SK-N-SH (cell line): ENCODE data around the gene CDKL5. TPM values are rescaled to one million over a fixed set of nuclear protein-coding genes. Genes with fewer than 3 reads are reported as not detected.

Experiments used
- CTCF ChIA-PET: fragments of 300-600, 350-600 bp; formaldehyde crosslinking; extraction: SDS; loops from one replicate; lab custom pipeline; 2021; lab: Yijun Ruan, JAX
- POLR2A ChIA-PET: fragments of 350-600 bp; sonication (Branson Sonifier 250); formaldehyde crosslinking; extraction: SDS; loops from one replicate; lab custom pipeline; 2020; ENCODE audit warnings: antibody characterized with exemption, inconsistent platforms; lab: Yijun Ruan, JAX
- DNase-seq: peaks from one replicate; pipeline ENCODE4 v3.0.0; 2012
- H2AFZ ChIP-seq: fragments of 200-600 bp; sonication (generic); 2 replicates; pipeline ENCODE4 v1.8.1; 2016; ENCODE audit warnings: antibody characterized with exemption, mild to moderate bottlenecking, low read depth
- H3F3A ChIP-seq: fragments of 200-600 bp; sonication (generic); replicated peaks from 2 replicates; pipeline ENCODE3; 2016; ENCODE audit warnings: antibody characterized with exemption, mild to moderate bottlenecking; ENCODE audit not compliant: insufficient read depth
- H3K27ac ChIP-seq, 2 experiments: fragments of 200-500 bp in 1 of 2; fragments of 200-600 bp in 1 of 2; sonication (Bioruptor generic) in 1 of 2; sonication (generic), shearing (Covaris generic) in 1 of 2; 2 replicates each; pipeline versions ENCODE4 v1.5.1 to v1.6.1; 2014 to 2016; ENCODE audit warnings: low read depth in 2 of 2, inconsistent platforms in 1 of 2, low read length in 1 of 2, mild to moderate bottlenecking in 1 of 2, mixed read lengths in 1 of 2
- H3K27me3 ChIP-seq: fragments of 200-600 bp; sonication (generic), shearing (Covaris generic); 2 replicates; pipeline ENCODE4 v1.6.1; 2016; ENCODE audit warnings: mixed run types; ENCODE audit not compliant: insufficient read depth
- H3K36me3 ChIP-seq, 2 experiments: fragments of 200-500 bp in 1 of 2; fragments of 200-600 bp in 1 of 2; sonication (Bioruptor generic) in 1 of 2; sonication (generic) in 1 of 2; replicated peaks in 1 of 2; 2 replicates each; pipeline versions ENCODE3 to v1.5.1; 2014 to 2016; ENCODE audit warnings: low read length in 1 of 2, mild to moderate bottlenecking in 1 of 2; ENCODE audit not compliant: insufficient read depth in 2 of 2, control insufficient read depth in 1 of 2
- H3K4me1 ChIP-seq, 2 experiments: fragments of 200-500 bp in 1 of 2; fragments of 200-600 bp in 1 of 2; sonication (Bioruptor generic) in 1 of 2; sonication (generic), shearing (Covaris generic) in 1 of 2; 2 replicates each; pipeline versions ENCODE4 v1.5.1 to v1.6.1; 2014 to 2016; ENCODE audit warnings: low read depth in 1 of 2, low read length in 1 of 2, mixed run types in 1 of 2; ENCODE audit not compliant: insufficient read depth in 2 of 2, control insufficient read depth in 1 of 2
- H3K4me2 ChIP-seq: fragments of 200-600 bp; sonication (generic), shearing (Covaris generic); 2 replicates; pipeline ENCODE4 v1.6.1; 2017; ENCODE audit warnings: mixed run types
- H3K4me3 ChIP-seq, 2 experiments: fragments of 200-500 bp in 1 of 2; fragments of 200-600 bp in 1 of 2; sonication (Bioruptor generic) in 1 of 2; sonication (generic), shearing (Covaris generic) in 1 of 2; 2 replicates each; pipeline versions ENCODE4 v1.5.1 to v1.8.1; 2014 to 2016; ENCODE audit warnings: low read depth in 2 of 2, inconsistent platforms in 1 of 2, low read length in 1 of 2, mild to moderate bottlenecking in 1 of 2, mixed read lengths in 1 of 2, moderate library complexity in 1 of 2
- H3K79me2 ChIP-seq: fragments of 200-600 bp; sonication (generic); 2 replicates; pipeline ENCODE4 v1.8.1; 2017; ENCODE audit warnings: mild to moderate bottlenecking; ENCODE audit not compliant: insufficient read depth
- H3K9ac ChIP-seq: fragments of 200-600 bp; sonication (generic); 2 replicates; pipeline ENCODE4 v1.6.1; 2017; ENCODE audit warnings: mixed run types
- H3K9me2 ChIP-seq: fragments of 200-600 bp; sonication (generic); 2 replicates; pipeline ENCODE4 v1.6.1; 2017; ENCODE audit warnings: mixed run types
- H3K9me3 ChIP-seq: fragments of 200-600 bp; sonication (generic); 2 replicates; pipeline ENCODE4 v1.6.1; 2017; ENCODE audit warnings: mixed run types, mild to moderate bottlenecking, moderate library complexity
- H4K20me1 ChIP-seq: fragments of 200-600 bp; sonication (generic); 2 replicates; pipeline ENCODE4 v1.6.1; 2017; ENCODE audit warnings: mild to moderate bottlenecking, mixed run types; ENCODE audit not compliant: insufficient read depth
- CHD2 ChIP-seq: fragments of 150-350 bp; IDR thresholded peaks from 2 replicates; pipeline ENCODE4 v1.6.1; 2018; ENCODE audit warnings: low read length; ENCODE audit not compliant: partially characterized antibody
- ELF1 ChIP-seq: IDR thresholded peaks from 2 replicates; pipeline ENCODE4 v1.4.0; 2012
- EZH2phosphoT487 ChIP-seq: fragments of 200-600 bp; sonication (generic); IDR thresholded peaks from 2 replicates; pipeline ENCODE4 v1.6.1; 2017; ENCODE audit warnings: low read depth, mixed run types, mild to moderate bottlenecking, antibody characterized with exemption, moderate library complexity, borderline replicate concordance
- FOSL2 ChIP-seq: IDR thresholded peaks from 2 replicates; pipeline ENCODE4 v1.4.0; 2012; ENCODE audit warnings: low read depth, mild to moderate bottlenecking, moderate library complexity, borderline replicate concordance
- FOXJ3 ChIP-seq: sonication (generic); formaldehyde crosslinking; IDR thresholded peaks from 2 replicates; pipeline ENCODE4 v1.5.1; 2020; ENCODE audit warnings: mild to moderate bottlenecking, missing genetic modification reagents
- FOXM1 ChIP-seq: IDR thresholded peaks from 2 replicates; pipeline ENCODE4 v1.4.0; 2012; ENCODE audit warnings: low read depth, mild to moderate bottlenecking
- GABPA ChIP-seq: IDR thresholded peaks from 2 replicates; pipeline ENCODE4 v1.4.0; 2012; ENCODE audit warnings: low read depth, mild to moderate bottlenecking
- GATA2 ChIP-seq: sonication (generic); formaldehyde crosslinking; IDR thresholded peaks from 2 replicates; pipeline ENCODE4 v1.5.0; 2020; ENCODE audit warnings: mild to moderate bottlenecking, missing genetic modification reagents
- JUND ChIP-seq: IDR thresholded peaks from 2 replicates; pipeline ENCODE4 v1.4.0; 2012
- MEF2A ChIP-seq: IDR thresholded peaks from 2 replicates; pipeline ENCODE4 v1.4.0; 2012; ENCODE audit warnings: low read depth, borderline replicate concordance
- NRF1 ChIP-seq: IDR thresholded peaks from 2 replicates; pipeline ENCODE4 v1.6.1; 2012; ENCODE audit warnings: low read depth, mild to moderate bottlenecking, low read length
- RFX5 ChIP-seq: IDR thresholded peaks from 2 replicates; pipeline ENCODE4 v1.6.1; 2012; ENCODE audit warnings: mild to moderate bottlenecking, improper control_type of control experiment, low read length
- SIN3A ChIP-seq: IDR thresholded peaks from 2 replicates; pipeline ENCODE4 v1.6.1; 2012; ENCODE audit warnings: low read depth, mild to moderate bottlenecking, low read length, moderate library complexity, borderline replicate concordance
- TAF1 ChIP-seq: IDR thresholded peaks from 2 replicates; pipeline ENCODE4 v1.6.1; 2012; ENCODE audit warnings: low read depth, mild to moderate bottlenecking, low read length, moderate library complexity, borderline replicate concordance
- TEAD4 ChIP-seq: IDR thresholded peaks from 2 replicates; pipeline ENCODE4 v1.4.0; 2012; ENCODE audit warnings: mild to moderate bottlenecking, borderline replicate concordance; ENCODE audit not compliant: insufficient read depth
- YY1 ChIP-seq: IDR thresholded peaks from 2 replicates; pipeline ENCODE4 v1.4.0; 2012; ENCODE audit warnings: low read depth, mild to moderate bottlenecking
- WGBS: methylation state at CpG from one replicate; pipeline ENCODE4 v1.1.6; 2017; ENCODE audit warnings: low lambda C conversion rate; 5-methylcytosine and 5-hydroxymethylcytosine counted together
- polyA plus RNA-seq, 3 experiments: library from polyadenylated mRNA; depleted of rRNA; stranded (reverse); fragments of >200 nt; gene quantifications; 2 replicates each; pipeline ENCODE4 v1.2.3, GENCODE V29; 2012
- TF ChIP-seq, protein P1 (sequence below): IDR thresholded peaks from 2 replicates; pipeline ENCODE4 v1.4.0; 2012; ENCODE audit warnings: low read depth, borderline replicate concordance
- TF ChIP-seq, protein P2 (sequence below): IDR thresholded peaks from 2 replicates; pipeline ENCODE4 v1.4.0; 2012; ENCODE audit warnings: low read depth
- TF ChIP-seq, protein P3 (sequence below): IDR thresholded peaks from 2 replicates; pipeline ENCODE4 v1.6.1; 2012; ENCODE audit warnings: mild to moderate bottlenecking, low read depth, low read length, moderate library complexity
- TF ChIP-seq, protein P4 (sequence below): IDR thresholded peaks from 2 replicates; pipeline ENCODE4 v1.4.0; 2012; ENCODE audit warnings: low read depth, borderline replicate concordance

CDKL5 gene
- polyA plus RNA-seq, 1 of the 3 experiments (the other 2 are of a cell fraction), result 1.3 TPM

DNA sequence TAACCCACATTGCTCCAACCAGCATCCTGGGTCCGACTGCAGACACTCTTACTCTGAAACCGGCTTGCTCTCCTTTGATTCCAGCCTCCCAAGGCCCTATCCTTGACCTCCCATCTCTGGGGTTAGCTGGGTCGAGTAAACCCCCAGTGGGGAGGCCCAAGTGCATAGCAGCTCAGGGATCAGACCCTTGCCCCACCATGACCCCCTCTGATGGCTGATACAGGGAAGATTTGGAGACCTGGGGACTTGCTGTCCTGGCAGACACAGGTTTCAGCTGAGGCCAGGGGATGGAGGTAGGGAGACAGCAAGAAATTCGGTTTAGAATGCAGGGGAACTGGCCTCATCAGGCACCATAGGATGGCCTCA, 23.6 kb upstream of the CDKL5 start:
- H3K27ac ChIP-seq, result no peak overlapping the region
- POLR2A ChIA-PET, result no interaction called here
- no peak overlapping the region for H3K4me3 ChIP-seq
- no peaks in the 10 kb centered on the region for H3K9me2 ChIP-seq
- no peak overlapping the region for H3K9ac ChIP-seq
- H3K79me2 ChIP-seq, result no peaks in the 10 kb centered on the region
- H3F3A ChIP-seq, result no peaks in the 10 kb centered on the region
- H2AFZ ChIP-seq, result no peak overlapping the region
- WGBS, result 38% methylated on average over 4 of the region's 4 CpGs
- no peak overlapping the region for H3K4me2 ChIP-seq
- TF ChIP-seq MEF2A (no peak), TEAD4 (no peak), FOXJ3 (CRISPR knock-in tag) (no peak), FOSL2 (no peak), CHD2 (no peak), YY1 (no peak), ELF1 (no peak), RFX5 (no peak), NRF1 (no peak), GABPA (no peak), TAF1 (no peak), GATA2 (CRISPR knock-in tag) (no peak), SIN3A (no peak), FOXM1 (no peak), JUND (no peak), EZH2phosphoT487 (no peak)
- TF ChIP-seq, protein P1, sequence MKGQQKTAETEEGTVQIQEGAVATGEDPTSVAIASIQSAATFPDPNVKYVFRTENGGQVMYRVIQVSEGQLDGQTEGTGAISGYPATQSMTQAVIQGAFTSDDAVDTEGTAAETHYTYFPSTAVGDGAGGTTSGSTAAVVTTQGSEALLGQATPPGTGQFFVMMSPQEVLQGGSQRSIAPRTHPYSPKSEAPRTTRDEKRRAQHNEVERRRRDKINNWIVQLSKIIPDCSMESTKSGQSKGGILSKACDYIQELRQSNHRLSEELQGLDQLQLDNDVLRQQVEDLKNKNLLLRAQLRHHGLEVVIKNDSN, result no peak
- TF ChIP-seq, protein P2, sequence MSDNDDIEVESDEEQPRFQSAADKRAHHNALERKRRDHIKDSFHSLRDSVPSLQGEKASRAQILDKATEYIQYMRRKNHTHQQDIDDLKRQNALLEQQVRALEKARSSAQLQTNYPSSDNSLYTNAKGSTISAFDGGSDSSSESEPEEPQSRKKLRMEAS, result no peak
- TF ChIP-seq, protein P3, sequence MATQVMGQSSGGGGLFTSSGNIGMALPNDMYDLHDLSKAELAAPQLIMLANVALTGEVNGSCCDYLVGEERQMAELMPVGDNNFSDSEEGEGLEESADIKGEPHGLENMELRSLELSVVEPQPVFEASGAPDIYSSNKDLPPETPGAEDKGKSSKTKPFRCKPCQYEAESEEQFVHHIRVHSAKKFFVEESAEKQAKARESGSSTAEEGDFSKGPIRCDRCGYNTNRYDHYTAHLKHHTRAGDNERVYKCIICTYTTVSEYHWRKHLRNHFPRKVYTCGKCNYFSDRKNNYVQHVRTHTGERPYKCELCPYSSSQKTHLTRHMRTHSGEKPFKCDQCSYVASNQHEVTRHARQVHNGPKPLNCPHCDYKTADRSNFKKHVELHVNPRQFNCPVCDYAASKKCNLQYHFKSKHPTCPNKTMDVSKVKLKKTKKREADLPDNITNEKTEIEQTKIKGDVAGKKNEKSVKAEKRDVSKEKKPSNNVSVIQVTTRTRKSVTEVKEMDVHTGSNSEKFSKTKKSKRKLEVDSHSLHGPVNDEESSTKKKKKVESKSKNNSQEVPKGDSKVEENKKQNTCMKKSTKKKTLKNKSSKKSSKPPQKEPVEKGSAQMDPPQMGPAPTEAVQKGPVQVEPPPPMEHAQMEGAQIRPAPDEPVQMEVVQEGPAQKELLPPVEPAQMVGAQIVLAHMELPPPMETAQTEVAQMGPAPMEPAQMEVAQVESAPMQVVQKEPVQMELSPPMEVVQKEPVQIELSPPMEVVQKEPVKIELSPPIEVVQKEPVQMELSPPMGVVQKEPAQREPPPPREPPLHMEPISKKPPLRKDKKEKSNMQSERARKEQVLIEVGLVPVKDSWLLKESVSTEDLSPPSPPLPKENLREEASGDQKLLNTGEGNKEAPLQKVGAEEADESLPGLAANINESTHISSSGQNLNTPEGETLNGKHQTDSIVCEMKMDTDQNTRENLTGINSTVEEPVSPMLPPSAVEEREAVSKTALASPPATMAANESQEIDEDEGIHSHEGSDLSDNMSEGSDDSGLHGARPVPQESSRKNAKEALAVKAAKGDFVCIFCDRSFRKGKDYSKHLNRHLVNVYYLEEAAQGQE, result no peak
- TF ChIP-seq, protein P4, sequence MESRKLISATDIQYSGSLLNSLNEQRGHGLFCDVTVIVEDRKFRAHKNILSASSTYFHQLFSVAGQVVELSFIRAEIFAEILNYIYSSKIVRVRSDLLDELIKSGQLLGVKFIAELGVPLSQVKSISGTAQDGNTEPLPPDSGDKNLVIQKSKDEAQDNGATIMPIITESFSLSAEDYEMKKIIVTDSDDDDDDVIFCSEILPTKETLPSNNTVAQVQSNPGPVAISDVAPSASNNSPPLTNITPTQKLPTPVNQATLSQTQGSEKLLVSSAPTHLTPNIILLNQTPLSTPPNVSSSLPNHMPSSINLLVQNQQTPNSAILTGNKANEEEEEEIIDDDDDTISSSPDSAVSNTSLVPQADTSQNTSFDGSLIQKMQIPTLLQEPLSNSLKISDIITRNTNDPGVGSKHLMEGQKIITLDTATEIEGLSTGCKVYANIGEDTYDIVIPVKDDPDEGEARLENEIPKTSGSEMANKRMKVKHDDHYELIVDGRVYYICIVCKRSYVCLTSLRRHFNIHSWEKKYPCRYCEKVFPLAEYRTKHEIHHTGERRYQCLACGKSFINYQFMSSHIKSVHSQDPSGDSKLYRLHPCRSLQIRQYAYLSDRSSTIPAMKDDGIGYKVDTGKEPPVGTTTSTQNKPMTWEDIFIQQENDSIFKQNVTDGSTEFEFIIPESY, result no peak
- CTCF ChIA-PET, result interaction anchor here (0.5 to 2.3 kb wide), 5 partner anchors 8 to 934 kb away, joined by 3 to 10 read pairs (median 3); no protein-coding TSS in a partner anchor
- H3K27me3 ChIP-seq, result peaks cover 8% of the 10 kb centered on the region; the same call in 1 of the 2 replicates
- H3K4me1 ChIP-seq, result no peaks in the 10 kb centered on the region
- no peaks in the 10 kb centered on the region for H4K20me1 ChIP-seq
- DNase-seq, result no peak
- H3K36me3 ChIP-seq, result no peaks in the 10 kb centered on the region
- H3K9me3 ChIP-seq, result no peaks in the 10 kb centered on the region
